Thyroid gland (tissue), 4 donors: ENCODE data around the gene POLK.
"Not testable (repeated sequence)": the region's sequence is repeated elsewhere in the genome, so short reads cannot be mapped to it uniquely, and the experiment has no call there.

Experiments
- CTCF ChIP-seq, 6 experiments: fragments of 200-600 bp in 3 of 6; fragments of 450-650 bp in 3 of 6; sonication (generic) in 3 of 6; IDR thresholded peaks; one replicate each; pipeline ENCODE4 v1.5.1; 2016 to 2019; ENCODE audit warnings: antibody characterized with exemption in 6 of 6, mild to moderate bottlenecking in 2 of 6, inconsistent platforms in 1 of 6, moderate library complexity in 1 of 6
- POLR2A ChIP-seq, 2 donors: fragments of 450-650 bp; IDR thresholded peaks; one replicate each; pipeline ENCODE4 v1.6.1; 2017; ENCODE audit warnings: antibody characterized with exemption in 2 of 2, mild to moderate bottlenecking in 2 of 2, moderate library complexity in 1 of 2

GRCh38 chr5:75498875-75499274, 12.8 kb upstream of the POLK start:
- TF ChIP-seq CTCF, POLR2A (IDR thresholded peaks at IDR 0.05): not testable (repeated sequence)
